Stimulated activated CD8-positive, alpha-beta memory T cell treated with anti-CD3 and anti-CD28 coated beads, Interleukin-4, amount 100 ng/mL, for 1 hour (primary cell): Measurements from ENCODE around the gene RASD2.

ENCODE experiments used
- DNase-seq, 2 donors: peaks; one replicate each; pipeline ENCODE4 v3.0.0-alpha.2; 2020; ENCODE audit warnings: low read depth in 2 of 2, low spot score in 1 of 2

The RASD2 gene

GRCh38 chr22:35600476-35600875 lies 59.8 kb downstream of the RASD2 start:
- no peak for DNase-seq

GRCh38 chr22:35601013-35601580 lies 60.5 kb downstream of the RASD2 start:
- DNase-seq, result no peak

DNA sequence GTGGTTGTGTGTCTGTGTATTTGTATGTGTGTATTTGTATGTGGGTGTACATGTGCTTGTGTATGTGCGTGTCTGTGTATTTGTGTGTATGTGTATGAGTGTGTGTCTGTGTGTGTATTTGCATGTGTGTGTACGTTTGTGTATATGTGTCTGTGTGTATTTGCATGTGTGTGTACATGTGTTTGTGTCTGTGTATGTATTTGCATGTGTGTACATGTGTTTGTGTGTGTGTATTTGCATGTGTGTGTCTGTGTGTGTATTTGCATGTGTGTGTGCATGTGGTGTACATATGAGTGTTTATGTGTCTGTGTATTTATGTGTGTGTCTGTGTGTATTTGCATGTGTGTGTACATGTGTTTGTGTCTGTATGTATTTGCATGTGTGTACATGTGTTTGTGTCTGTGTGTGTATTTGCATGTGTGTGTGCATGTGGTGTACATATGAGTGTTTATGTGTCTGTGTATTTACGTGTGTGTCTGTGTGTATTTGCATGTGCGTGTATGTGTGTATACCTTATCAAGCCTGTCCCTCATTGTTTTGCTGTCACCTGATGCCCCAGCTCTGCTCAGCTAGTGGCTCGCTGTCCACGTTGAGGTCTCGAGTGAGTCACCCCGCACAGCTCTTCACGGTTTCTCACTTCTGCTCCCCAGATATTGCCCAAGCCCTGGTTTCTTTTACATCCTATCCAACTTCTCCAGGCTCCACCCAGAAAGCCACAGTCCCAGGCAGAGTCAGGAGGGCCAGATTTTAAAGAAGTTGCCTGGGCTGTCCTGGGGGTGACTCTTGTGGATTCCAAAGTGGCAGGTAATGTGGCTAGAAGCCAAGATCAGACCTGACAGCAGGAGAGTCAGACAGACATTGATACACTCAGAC lies 61.3 kb downstream of the RASD2 start:
- DNase-seq, result no peak
